GM15510 (cell line): Measurements from ENCODE around the gene CADPS2.

Experiments used
- POLR2A ChIP-seq: IDR thresholded peaks from 3 replicates; pipeline ENCODE4 v1.6.1; 2011; ENCODE audit warnings: borderline replicate concordance; ENCODE audit not compliant: insufficient read length; ENCODE audit errors: extremely low read depth

The CADPS2 gene

DNA sequence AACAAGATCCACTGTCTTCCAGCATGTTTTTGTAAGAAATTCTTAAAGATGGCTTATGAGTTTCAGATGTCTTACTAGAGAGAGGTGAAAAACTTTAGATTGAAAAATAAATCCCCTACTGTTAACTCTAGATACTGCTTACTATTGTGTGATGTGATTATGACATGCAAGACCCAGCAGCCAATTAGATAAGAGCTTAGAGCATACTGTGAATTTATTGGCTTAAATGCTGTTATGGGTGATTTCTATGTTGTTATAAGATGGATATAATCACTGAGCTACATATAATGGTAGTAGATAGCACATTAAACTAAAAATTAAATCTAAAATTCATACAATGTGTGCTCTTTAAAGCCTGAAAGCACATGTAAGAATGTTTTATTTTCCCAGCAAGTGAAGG, 187.2 kb downstream of the CADPS2 start, which contains the start of gene RNF133:
Gene RNF133 (minus strand): TSS at position 101 of the 400 bp plus-strand sequence. CDS start 199 bp downstream, outside the sequence.
- no peak for TF ChIP-seq POLR2A

DNA sequence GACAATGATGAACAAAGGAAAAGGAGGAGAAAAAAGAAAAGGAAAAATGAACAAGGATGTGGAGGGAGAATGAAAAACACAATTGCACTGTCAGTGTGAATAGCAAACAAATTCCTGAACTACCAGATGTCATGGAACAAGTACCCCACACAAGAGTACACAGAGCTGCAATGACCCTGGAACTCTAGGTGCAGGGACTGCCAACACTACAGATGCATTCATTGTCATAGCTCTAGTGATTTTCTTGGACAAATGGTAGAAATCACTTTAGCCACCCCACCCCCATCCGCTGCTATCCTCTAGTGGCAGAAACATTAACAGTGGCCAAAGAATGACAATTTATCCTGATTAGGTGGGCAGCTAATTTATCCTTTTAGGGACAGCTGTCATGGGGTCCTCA, 190.4 kb downstream of the CADPS2 start:
- TF ChIP-seq POLR2A, result no peak

DNA sequence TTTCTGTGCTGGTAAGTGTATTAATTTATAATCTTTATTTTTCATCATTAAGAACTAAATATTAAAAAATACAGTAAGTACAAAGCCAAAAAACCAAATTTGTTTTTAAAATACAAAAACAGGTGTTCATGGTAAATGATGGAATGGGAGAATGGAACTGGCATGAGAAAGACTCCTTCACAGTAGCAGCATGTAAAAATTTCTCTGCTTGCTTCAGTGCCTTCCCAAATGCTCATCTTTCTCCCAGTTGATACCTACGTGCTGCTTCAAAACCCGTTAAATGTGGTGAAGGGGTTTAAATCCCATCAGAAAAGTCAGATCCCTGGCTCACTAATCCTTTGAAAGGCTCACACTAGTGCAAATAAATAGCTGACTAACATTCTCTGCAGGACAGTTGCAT, 191.6 kb downstream of the CADPS2 start:
- no peak for TF ChIP-seq POLR2A

DNA sequence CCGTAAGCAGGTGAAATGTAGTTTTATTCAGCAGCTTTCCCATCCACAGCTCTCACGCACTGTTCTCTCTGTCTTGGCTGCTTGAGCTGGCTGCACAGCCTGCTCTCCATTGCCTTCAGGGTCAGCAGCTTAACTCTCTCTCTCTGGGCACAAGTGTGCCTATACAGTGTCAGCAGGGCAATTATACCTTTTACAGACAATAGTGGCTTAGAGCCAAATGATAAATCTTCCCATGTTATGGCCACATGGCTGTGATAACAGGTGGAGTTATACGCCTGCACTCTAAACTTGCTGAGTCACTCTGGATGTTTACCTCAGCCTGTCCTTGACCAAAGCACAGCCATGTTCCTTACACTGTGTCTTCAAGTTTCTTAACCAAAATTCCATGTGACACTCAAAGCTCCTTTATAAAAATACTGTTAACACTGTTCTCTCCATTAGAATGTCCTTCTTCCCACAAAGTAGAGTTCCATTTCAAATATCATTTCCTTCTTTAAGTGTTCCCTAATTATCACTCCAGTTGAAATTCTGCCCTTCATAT, 193.4 kb downstream of the CADPS2 start:
- TF ChIP-seq POLR2A, result no peak

DNA sequence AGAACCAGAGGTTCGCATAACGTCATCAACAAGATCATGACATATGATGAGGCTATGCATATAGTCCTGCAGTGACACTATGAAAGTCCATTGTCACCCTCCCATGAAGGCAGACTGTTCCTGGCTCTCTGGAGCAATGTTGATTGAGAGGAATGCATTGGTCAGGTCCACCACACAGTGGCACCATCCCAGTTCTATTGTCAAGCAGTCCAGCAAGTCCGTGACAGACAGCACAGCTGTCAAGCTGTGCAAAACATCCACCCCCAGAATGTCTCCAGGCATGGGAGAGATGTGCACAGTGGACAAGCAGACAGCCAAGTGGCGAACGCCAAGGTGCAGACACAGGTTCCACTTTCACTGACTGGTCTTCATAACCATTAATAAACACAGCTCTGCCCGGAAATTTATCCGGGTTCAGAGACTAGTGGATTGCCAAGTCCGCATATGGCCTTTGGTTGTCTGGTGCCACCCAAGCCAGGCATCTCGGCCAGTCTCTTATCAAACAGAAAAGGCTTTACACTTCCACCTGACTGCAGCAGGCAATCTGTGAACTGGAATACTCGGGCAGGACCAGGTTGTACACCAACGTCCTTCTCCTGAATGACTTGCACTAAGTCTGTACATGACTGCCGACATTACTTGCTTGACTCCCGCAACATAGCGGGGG, 194.6 kb downstream of the CADPS2 start:
- TF ChIP-seq POLR2A, result no peak

DNA sequence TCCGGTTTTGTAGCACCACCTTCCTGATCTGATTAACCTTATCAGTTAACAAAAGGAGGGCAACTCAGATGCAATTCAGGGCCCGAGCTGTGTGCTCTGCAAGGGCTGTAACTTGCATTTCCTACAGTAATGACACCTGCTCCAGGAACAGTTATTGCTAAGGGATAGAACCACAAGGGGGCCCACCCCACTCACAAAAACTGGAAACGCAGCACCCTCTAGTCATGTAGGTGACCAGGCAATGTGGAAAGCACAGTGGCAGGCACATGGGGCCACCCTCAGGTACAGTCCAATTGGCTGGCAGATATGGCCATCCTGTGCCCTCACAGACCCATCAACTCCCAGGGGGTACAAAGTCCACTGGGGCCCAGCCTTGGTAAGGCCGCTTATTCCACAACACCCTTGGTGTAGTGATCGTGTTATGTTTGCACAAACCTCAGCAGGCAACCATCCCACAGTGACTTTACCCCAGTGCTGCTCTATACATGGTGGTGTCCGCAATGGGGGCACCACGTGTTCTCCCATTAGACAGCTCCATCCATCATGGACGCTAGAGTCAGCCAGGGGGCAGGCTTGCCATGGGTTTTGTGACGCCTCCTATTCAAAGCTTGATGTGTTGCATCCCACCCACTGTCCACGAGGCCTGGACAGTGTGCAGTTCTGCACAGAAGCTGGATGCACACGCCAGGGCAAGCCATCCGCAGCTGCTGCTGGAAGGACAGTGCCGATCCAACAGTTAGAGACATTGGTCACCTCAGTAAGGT, 196.7 kb downstream of the CADPS2 start:
- no peak for TF ChIP-seq POLR2A

DNA sequence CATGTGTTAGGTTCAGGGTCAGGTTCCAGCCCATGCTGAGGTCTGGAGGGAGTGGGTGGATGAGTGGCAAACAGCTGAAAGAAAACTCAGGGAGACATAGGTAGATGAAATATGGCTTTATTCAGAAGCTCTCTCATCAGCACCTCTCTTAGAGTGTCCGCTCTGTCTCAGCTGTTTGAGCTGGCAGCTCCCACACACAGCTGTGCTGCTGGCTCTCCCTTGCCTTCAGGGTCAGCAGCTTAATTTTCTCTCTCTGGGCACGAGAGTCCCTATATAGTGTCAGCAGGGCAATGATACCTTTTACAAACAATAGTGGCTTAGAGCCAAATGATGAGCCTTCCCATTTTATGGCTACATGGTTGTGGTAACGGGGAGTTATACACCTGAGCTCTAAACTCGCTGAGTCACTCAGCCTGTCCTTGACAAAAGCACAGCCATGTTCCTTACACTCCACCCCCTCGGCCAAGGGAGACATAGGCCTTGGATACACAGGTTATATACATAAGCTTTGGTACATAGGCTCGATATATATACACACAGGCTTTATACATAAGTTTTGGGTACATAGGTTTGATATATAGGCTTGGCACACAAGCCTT, 197.8 kb downstream of the CADPS2 start:
- no peak for TF ChIP-seq POLR2A

DNA sequence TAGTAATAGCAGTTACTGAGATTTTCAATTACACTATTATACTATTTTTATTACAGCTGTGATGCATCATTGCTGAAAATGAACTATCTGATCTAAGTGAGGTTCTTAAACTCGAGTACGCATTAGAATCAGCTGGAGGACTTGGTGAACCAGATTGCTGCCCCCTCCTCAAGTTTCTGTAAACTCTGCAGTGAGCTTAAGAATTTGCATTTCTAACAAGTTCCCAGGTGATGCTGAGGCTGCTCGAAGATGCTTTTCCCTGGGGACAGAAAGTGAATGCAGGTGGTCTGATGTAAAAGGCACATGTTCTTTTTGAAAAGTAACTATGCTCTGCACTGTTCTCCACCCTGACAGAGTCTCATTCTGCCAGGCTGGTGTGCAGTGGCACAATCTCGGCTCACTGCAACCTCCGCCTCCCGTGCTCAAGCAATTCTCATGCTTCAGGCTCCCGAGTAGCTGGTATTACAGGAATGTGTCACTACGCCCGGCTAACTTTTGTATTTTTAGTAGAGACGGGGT, 199.8 kb downstream of the CADPS2 start:
- TF ChIP-seq POLR2A, result no peak

DNA sequence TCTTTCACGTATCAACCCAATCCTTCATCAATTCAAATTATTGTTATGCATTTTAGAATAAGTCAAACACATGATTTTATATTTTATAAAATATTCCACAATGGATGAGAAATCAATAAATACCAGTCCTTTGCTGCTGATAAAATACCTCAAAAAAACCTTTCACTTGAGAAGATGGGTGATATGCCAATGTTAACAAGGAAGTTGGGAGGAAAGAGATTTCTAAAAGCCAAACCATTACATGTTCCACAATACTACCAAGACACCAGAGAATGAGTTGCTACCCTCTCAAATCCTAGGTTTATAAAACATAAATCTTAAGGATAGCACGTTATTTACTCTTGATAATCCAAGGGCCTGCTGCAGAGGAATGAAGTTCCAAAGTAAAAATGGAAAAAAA, 201.8 kb downstream of the CADPS2 start:
- no peak for TF ChIP-seq POLR2A

DNA sequence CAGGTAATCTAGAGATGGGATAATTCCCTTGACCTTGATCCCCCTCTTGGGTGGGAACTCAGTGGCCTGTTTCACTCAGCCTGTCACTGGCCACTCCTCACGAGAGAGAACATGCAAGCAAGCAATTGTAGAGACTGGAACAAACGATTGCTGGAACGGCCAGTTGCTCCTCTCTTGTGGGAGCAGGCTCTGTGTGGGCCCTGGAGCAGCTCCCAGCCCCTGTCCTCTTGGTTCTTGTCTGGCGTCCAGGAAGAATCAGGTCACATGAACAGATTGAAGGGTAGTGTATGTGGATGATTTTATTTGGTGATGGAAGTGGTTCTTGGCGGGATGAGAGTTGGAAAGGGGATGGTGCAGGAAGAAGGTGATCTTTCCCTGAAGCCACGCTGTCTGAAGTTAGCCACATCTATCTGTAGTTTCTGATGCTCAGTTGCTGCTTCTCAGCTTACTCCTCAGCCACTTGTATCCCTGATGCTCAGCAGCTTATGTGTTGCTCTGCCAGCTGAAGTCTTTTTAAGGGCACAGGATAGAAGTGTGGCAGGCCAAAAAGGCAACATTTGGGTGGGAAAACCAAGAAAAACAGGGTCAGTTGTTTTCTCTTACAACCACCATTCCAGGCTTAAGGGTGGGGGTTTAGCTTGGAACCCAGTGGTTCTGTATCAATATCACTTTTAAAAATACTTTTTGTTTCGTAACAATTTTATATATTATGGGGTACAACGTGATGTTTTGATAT, 203.3 kb downstream of the CADPS2 start:
- no peak for TF ChIP-seq POLR2A

DNA sequence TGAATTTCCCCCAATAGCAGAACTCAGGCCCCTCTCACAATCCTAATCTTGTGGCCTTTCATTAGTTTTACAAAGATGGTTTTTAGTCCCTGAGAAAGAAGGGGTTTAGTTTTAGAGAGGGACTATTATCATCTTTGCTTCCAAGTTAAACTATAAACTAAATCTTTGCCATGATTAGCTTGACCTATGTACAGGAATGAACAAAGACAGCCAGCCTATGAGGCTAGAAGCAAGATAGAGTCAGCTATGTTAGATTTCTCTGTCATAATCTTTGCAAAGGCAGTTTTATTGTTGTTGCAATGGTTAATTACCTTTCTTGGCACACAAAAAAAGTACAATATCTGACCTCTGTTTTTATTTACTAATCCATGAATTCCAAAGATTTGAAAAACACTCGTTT, 206.4 kb downstream of the CADPS2 start:
- no peak for TF ChIP-seq POLR2A

DNA sequence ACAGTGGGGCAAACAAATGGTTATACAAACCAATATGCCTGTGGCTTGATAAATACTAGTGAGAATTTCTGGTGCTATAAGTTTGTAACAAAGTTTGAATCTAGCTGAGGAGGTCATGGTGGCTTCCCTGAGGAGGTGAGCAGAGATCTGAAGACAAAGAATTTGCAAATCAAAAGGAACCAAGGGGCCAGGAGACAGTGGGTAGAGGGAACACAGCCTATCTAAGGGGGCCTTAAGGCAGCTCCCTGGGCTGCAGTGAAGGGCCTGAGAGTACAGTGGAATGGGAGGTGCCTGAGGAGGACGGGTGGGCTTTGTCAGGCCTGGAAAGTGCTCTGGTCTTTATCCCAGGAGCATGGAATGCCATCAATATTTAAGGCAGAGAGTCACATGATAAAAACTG, 209.1 kb downstream of the CADPS2 start:
- no peak for TF ChIP-seq POLR2A

DNA sequence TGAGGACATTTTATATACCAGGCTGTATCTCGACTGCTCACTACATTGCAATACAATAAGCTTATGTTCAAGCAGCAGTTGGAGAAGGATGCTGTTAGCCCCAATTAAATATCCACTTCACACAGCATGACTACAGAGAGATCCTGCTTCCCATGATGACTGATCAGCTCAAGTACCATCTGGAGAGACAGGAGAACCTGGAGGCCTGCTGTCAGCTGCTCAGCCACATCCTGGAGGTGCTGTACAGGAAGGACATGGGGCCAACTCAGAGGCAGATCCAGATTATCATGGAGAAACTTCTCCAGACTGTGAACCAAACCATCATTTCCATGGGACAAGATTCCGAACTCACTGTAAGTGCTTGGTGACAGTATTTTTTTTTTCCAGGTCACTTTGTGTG, 209.8 kb downstream of the CADPS2 start:
- TF ChIP-seq POLR2A, result no peak

DNA sequence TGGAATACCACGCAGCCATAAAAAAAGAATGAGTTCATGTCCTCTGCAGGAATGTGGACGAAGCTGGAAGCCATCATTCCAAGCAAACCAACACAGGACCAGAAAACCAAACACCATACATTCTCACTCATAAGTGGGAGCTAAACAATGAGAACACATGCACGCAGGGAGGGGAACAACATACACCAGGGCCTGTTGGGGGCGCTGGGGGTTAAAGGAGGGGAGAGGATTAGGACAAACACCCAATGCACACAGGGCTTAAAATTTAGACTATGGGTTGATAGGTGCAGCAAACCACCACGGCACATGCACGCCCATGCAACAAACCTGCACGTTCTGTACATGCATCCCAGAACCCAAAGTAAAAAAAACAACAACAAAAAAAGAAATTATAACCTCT, 210.6 kb downstream of the CADPS2 start:
- no peak for TF ChIP-seq POLR2A

DNA sequence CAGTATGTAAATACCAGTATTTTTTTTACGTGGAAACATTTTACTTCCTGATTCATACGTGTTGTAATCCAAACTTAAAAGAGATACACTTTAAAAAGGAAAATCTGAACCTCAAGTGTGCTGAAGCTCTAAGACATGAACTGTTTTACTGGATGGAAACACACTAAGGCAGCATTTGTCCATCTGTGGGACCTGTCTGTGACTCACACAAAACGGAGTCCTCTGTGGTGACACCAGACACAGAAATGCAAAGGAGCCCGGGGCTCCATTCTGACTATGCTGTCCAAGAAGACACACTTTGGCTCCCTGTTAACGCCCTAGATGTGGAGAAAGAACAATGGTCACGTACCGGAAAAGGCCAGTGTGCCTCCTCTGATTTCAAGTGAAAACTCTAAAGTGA, 211.2 kb downstream of the CADPS2 start:
- no peak for TF ChIP-seq POLR2A

DNA sequence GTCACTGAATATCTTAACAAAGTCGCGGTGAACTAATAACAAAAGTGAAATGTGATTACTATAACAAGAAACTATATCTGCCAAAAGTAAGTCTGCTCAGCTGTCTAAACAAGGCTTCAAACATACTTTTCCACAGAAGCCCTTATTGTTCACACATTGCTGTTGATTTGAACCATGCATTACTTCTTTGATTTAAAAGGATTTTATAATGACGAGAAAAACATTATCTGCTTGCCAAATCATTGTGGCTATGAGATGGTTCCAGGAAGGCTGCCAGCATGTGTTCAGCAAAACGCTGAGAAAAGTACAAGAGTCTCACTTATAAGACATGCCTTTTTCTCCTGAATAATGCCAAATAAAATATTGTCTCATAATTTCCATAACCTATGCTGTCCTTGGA, 211.8 kb downstream of the CADPS2 start:
- TF ChIP-seq POLR2A, result no peak

DNA sequence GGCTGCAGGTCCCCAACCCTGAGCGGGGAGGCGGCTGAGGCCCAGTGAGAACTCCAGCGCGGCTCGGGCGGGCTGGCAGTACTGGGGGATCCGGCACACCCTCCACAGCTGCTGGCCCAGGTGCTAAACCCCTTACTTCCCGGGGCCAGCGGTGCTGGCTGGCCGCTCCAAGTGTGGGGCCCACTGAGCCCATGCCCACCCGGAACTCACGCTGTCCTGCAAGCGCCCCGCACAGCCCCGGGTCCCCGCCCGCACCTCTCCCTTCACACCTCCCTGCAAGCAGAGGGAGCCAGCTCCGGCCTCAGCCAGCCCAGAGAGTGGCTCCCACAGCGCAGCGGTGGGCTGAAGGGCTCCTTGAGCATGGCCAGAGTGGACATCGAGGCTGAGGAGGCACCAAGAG, 212.3 kb downstream of the CADPS2 start:
- TF ChIP-seq POLR2A, result no peak
